ENCODE results near the gene AUH.

GRCh38 chr9:91176426-91176825, 185.3 kb downstream of the AUH start:
- no peak for TF ChIP-seq CTCF (IDR thresholded peaks at IDR 0.05)
- no peak for TF ChIP-seq EZH2 (IDR thresholded peaks at IDR 0.05; ENCODE audit: borderline replicate concordance, insufficient read depth, low read depth, low read length, poor library complexity, severe bottlenecking)

Measured in B cell (primary cell).